Activated T-cell treated with anti-CD3 and anti-CD28 coated beads, Interleukin-2, amount 50 U/mL, for 4 hours (primary cell): Measurements from ENCODE around the gene PARN. TPM values are rescaled to one million over a fixed set of nuclear protein-coding genes. Genes with fewer than 3 reads are reported as not detected.
"Not testable (repeated sequence)": the region's sequence is repeated elsewhere in the genome, so short reads cannot be mapped to it uniquely, and the experiment has no call there.

Experiments used
- ATAC-seq, 2 donors: fragments of 200-7000 bp; cut with Tn5 transposase; one replicate each; pipeline ENCODE4 v1.10.0; 2021
- DNase-seq: peaks from one replicate; pipeline ENCODE4 v3.0.0-alpha.2; 2020
- H3K27me3 Mint-ChIP-seq: one replicate; pipeline ENCODE4 v1.8.0; 2021; ENCODE audit warnings: low read depth, mixed read lengths
- H3K36me3 Mint-ChIP-seq: one replicate; pipeline ENCODE4 v1.8.0; 2022; ENCODE audit warnings: mixed read lengths; ENCODE audit not compliant: insufficient read depth
- H3K4me1 Mint-ChIP-seq: one replicate; pipeline ENCODE4 v1.8.0; 2021; ENCODE audit warnings: low read depth, mixed read lengths
- H3K4me3 Mint-ChIP-seq: one replicate; pipeline ENCODE4 v1.8.0; 2021; ENCODE audit warnings: mild to moderate bottlenecking, moderate library complexity, mixed read lengths
- H3K9me3 Mint-ChIP-seq: one replicate; pipeline ENCODE4 v1.8.0; 2021; ENCODE audit warnings: mixed read lengths
- total RNA-seq, 3 donors: library from RNA; stranded (reverse); gene quantifications; one replicate each; pipeline ENCODE4 v1.2.1, GENCODE V29; 2021

The PARN gene
- total RNA-seq, 3 donors from 2014 or later: 45.0 to 52.8 (median 47.3) TPM

GRCh38 chr16:14613991-14614390 is 16.1 kb downstream of the PARN start:
- no peak for DNase-seq
- Mint-ChIP-seq H3K4me1 (no peaks in the 10 kb centered on the region), H3K4me3 (no peak overlapping the region), H3K27me3 (no peaks in the 10 kb centered on the region), H3K9me3 (no peaks in the 10 kb centered on the region), H3K36me3 (peaks cover 40% of the 10 kb centered on the region)
- no peak for ATAC-seq

- DNase-seq (no peak), ATAC-seq (no peak)
- H3K4me1 Mint-ChIP-seq: no peaks in the 10 kb centered on the region
- no peaks in the 10 kb centered on the region for H3K27me3 Mint-ChIP-seq
- H3K9me3 Mint-ChIP-seq: no peaks in the 10 kb centered on the region
- no peak overlapping the region for H3K4me3 Mint-ChIP-seq
- peaks cover 41% of the 10 kb centered on the region for H3K36me3 Mint-ChIP-seq
Observed at GRCh38 chr16:14611660-14612059, 18.4 kb downstream of the PARN start.

- no peaks in the 10 kb centered on the region for H3K9me3 Mint-ChIP-seq
- ATAC-seq (no peak), DNase-seq (no peak)
- no peak overlapping the region for H3K4me3 Mint-ChIP-seq
- no peaks in the 10 kb centered on the region for H3K4me1 Mint-ChIP-seq
- H3K27me3 Mint-ChIP-seq: no peaks in the 10 kb centered on the region
- peaks cover 30% of the 10 kb centered on the region for H3K36me3 Mint-ChIP-seq
Observed at GRCh38 chr16:14609716-14610115, 20.3 kb downstream of the PARN start.

GRCh38 chr16:14608604-14609003 is 21.5 kb downstream of the PARN start:
- no peak for ATAC-seq
- no peak overlapping the region for H3K4me3 Mint-ChIP-seq
- DNase-seq: no peak
- H3K4me1 Mint-ChIP-seq: no peaks in the 10 kb centered on the region
- H3K9me3 Mint-ChIP-seq: no peaks in the 10 kb centered on the region
- H3K36me3 Mint-ChIP-seq: peaks cover 30% of the 10 kb centered on the region
- H3K27me3 Mint-ChIP-seq: no peaks in the 10 kb centered on the region

GRCh38 chr16:14608111-14608566 is 21.9 kb downstream of the PARN start:
- no peak overlapping the region for H3K4me3 Mint-ChIP-seq
- H3K27me3 Mint-ChIP-seq: no peaks in the 10 kb centered on the region
- H3K9me3 Mint-ChIP-seq: no peaks in the 10 kb centered on the region
- ATAC-seq (no peak), DNase-seq (no peak)
- peaks cover 32% of the 10 kb centered on the region for H3K36me3 Mint-ChIP-seq
- H3K4me1 Mint-ChIP-seq: no peaks in the 10 kb centered on the region

GRCh38 chr16:14606102-14606501 is 24.0 kb downstream of the PARN start:
- no peaks in the 10 kb centered on the region for H3K4me1 Mint-ChIP-seq
- ATAC-seq: no peak
- no peaks in the 10 kb centered on the region for H3K27me3 Mint-ChIP-seq
- no peaks in the 10 kb centered on the region for H3K9me3 Mint-ChIP-seq
- DNase-seq: no peak
- no peak overlapping the region for H3K4me3 Mint-ChIP-seq
- peaks cover 38% of the 10 kb centered on the region for H3K36me3 Mint-ChIP-seq

- H3K4me3 Mint-ChIP-seq: no peak overlapping the region
- ATAC-seq: no peak
- DNase-seq: no peak
- H3K9me3 Mint-ChIP-seq: no peaks in the 10 kb centered on the region
- no peaks in the 10 kb centered on the region for H3K27me3 Mint-ChIP-seq
- peaks cover 48% of the 10 kb centered on the region for H3K36me3 Mint-ChIP-seq
- H3K4me1 Mint-ChIP-seq: no peaks in the 10 kb centered on the region
Observed at GRCh38 chr16:14602443-14602963, 27.6 kb downstream of the PARN start.

- Mint-ChIP-seq H3K4me3 (no peak overlapping the region), H3K9me3 (no peaks in the 10 kb centered on the region), H3K27me3 (no peaks in the 10 kb centered on the region), H3K4me1 (no peaks in the 10 kb centered on the region), H3K36me3 (peaks cover 49% of the 10 kb centered on the region)
- DNase-seq (no peak), ATAC-seq (no peak)
Observed at GRCh38 chr16:14600164-14600563, 29.9 kb downstream of the PARN start.

GRCh38 chr16:14586637-14587305 is 43.3 kb downstream of the PARN start:
- H3K36me3 Mint-ChIP-seq: peaks cover 34% of the 10 kb centered on the region
- H3K4me3 Mint-ChIP-seq: no peak overlapping the region
- H3K4me1 Mint-ChIP-seq: peaks cover 3% of the 10 kb centered on the region
- DNase-seq (no peak), ATAC-seq (no peak)
- no peaks in the 10 kb centered on the region for H3K9me3 Mint-ChIP-seq
- no peaks in the 10 kb centered on the region for H3K27me3 Mint-ChIP-seq

- H3K9me3 Mint-ChIP-seq: no peaks in the 10 kb centered on the region
- peaks cover 39% of the 10 kb centered on the region for H3K36me3 Mint-ChIP-seq
- H3K4me1 Mint-ChIP-seq: peaks cover 3% of the 10 kb centered on the region
- DNase-seq: no peak
- no peaks in the 10 kb centered on the region for H3K27me3 Mint-ChIP-seq
- ATAC-seq: no peak
- H3K4me3 Mint-ChIP-seq: no peak overlapping the region
Observed at GRCh38 chr16:14585287-14585686, 44.8 kb downstream of the PARN start.

- not testable (repeated sequence) for ATAC-seq, H3K4me3 Mint-ChIP-seq
Observed at GRCh38 chr16:14580926-14581325, 49.1 kb downstream of the PARN start.

GRCh38 chr16:14579266-14579665 is 50.8 kb downstream of the PARN start:
- H3K36me3 Mint-ChIP-seq: peaks cover 50% of the 10 kb centered on the region
- no peak overlapping the region for H3K4me3 Mint-ChIP-seq

More at GRCh38 chr16:14580926-14581325, 49.1 kb downstream of the PARN start:
- H3K4me1 Mint-ChIP-seq, H3K27me3 Mint-ChIP-seq, H3K9me3 Mint-ChIP-seq, DNase-seq: not testable (repeated sequence)
- peaks cover 38% of the 10 kb centered on the region for H3K36me3 Mint-ChIP-seq

GRCh38 chr16:14576532-14576931 is 53.5 kb downstream of the PARN start:
- Mint-ChIP-seq H3K4me3 (no peak overlapping the region), H3K9me3 (no peaks in the 10 kb centered on the region), H3K36me3 (peaks cover 53% of the 10 kb centered on the region), H3K27me3 (no peaks in the 10 kb centered on the region), H3K4me1 (no peaks in the 10 kb centered on the region)
- DNase-seq (no peak), ATAC-seq (no peak)

More at GRCh38 chr16:14579266-14579665, 50.8 kb downstream of the PARN start:
- Mint-ChIP-seq H3K4me1 (no peaks in the 10 kb centered on the region), H3K27me3 (no peaks in the 10 kb centered on the region), H3K9me3 (no peaks in the 10 kb centered on the region)
- DNase-seq (no peak), ATAC-seq (no peak)

- no peaks in the 10 kb centered on the region for H3K27me3 Mint-ChIP-seq
- no peaks in the 10 kb centered on the region for H3K9me3 Mint-ChIP-seq
- ATAC-seq (no peak), DNase-seq (no peak)
- H3K36me3 Mint-ChIP-seq: peaks cover 52% of the 10 kb centered on the region
- no peak overlapping the region for H3K4me3 Mint-ChIP-seq
- no peaks in the 10 kb centered on the region for H3K4me1 Mint-ChIP-seq
Observed at GRCh38 chr16:14576069-14576468, 54.0 kb downstream of the PARN start.

GRCh38 chr16:14574698-14575415 is 55.2 kb downstream of the PARN start:
- H3K36me3 Mint-ChIP-seq: peaks cover 46% of the 10 kb centered on the region
- not testable (repeated sequence) for DNase-seq, H3K4me3 Mint-ChIP-seq, H3K27me3 Mint-ChIP-seq, ATAC-seq, H3K9me3 Mint-ChIP-seq, H3K4me1 Mint-ChIP-seq
